ENCODE data around the gene F13A1.

F13A1 gene

DNA sequence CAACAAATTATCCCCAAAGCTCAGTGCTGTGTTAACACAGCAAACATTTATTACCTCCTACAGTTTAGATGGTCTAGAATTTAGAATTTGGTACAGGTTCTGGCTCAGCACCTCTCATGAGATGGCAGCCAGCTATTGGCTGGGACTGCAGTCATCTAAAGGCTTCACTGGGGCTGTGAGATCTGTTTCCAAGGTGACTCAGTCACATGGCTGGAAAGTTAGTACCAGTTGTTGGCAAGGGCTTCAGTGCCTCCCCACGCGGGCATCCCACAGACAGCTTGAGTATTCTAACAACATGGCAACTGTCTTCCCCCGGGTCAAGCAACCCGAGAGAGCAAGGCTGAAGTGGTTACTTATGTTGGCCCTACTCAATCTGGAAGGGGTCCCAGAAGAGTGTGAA lies 44.8 kb upstream of the F13A1 start:
- H3K18ac ChIP-seq (ENCODE audit: low read length) = no peak overlapping the region
- H3K4me1 ChIP-seq (ENCODE audit: control insufficient read depth in 1 of 2, insufficient read depth in 2 of 2, low read length in 2 of 2) = no peaks in the 10 kb centered on the region
- H2BK12ac ChIP-seq (ENCODE audit: low read length) = no peak overlapping the region
- H3K9ac ChIP-seq (ENCODE audit: low read length) = no peak overlapping the region
- H3K36me3 ChIP-seq (ENCODE audit: control insufficient read depth in 1 of 2, insufficient read depth in 2 of 2, low read length in 2 of 2) = no peaks in the 10 kb centered on the region
- no peak overlapping the region for H3K4ac ChIP-seq (ENCODE audit: low read depth, low read length)
- no peaks in the 10 kb centered on the region for H3K79me1 ChIP-seq (ENCODE audit: low read length)
- H2BK5ac ChIP-seq (ENCODE audit: low read depth, low read length, poor library complexity) = no peak overlapping the region
- WGBS (ENCODE audit: extremely low coverage, insufficient coverage, insufficient read length) = no CpG with 5 or more reads among the region's 4 CpGs
- H3K27ac ChIP-seq (ENCODE audit: low read depth, low read length) = no peak overlapping the region
- no peaks in the 10 kb centered on the region for H3K27me3 ChIP-seq (ENCODE audit: insufficient read depth, low read length)
- H3K79me2 ChIP-seq (ENCODE audit: control insufficient read depth, insufficient read depth, low read length, poor library complexity) = no peaks in the 10 kb centered on the region
- no peak overlapping the region for H2AFZ ChIP-seq (ENCODE audit: insufficient read depth, low read length, poor library complexity)
- H3K4me2 ChIP-seq (ENCODE audit: low read length) = no peak overlapping the region
- H2BK120ac ChIP-seq (ENCODE audit: insufficient read depth, low read length, poor library complexity) = no peak overlapping the region
- no peak overlapping the region for H3K23ac ChIP-seq (ENCODE audit: low read length)
- H3K4me3 ChIP-seq (ENCODE audit: low read depth, low read length) = no peak overlapping the region
- H3K9me3 ChIP-seq (ENCODE audit: insufficient read depth, low read depth, low read length) = peaks cover 3% of the 10 kb centered on the region
- H4K8ac ChIP-seq (ENCODE audit: low read depth, low read length) = no peak overlapping the region
- H4K91ac ChIP-seq (ENCODE audit: low read depth, low read length) = no peak overlapping the region
- no peak overlapping the region for H2AK5ac ChIP-seq (ENCODE audit: low read length)
- DNase-seq = no peak
- no peak overlapping the region for H4K12ac ChIP-seq (ENCODE audit: low read depth, low read length)
- H3K14ac ChIP-seq (ENCODE audit: low read length) = no peak overlapping the region

DNA sequence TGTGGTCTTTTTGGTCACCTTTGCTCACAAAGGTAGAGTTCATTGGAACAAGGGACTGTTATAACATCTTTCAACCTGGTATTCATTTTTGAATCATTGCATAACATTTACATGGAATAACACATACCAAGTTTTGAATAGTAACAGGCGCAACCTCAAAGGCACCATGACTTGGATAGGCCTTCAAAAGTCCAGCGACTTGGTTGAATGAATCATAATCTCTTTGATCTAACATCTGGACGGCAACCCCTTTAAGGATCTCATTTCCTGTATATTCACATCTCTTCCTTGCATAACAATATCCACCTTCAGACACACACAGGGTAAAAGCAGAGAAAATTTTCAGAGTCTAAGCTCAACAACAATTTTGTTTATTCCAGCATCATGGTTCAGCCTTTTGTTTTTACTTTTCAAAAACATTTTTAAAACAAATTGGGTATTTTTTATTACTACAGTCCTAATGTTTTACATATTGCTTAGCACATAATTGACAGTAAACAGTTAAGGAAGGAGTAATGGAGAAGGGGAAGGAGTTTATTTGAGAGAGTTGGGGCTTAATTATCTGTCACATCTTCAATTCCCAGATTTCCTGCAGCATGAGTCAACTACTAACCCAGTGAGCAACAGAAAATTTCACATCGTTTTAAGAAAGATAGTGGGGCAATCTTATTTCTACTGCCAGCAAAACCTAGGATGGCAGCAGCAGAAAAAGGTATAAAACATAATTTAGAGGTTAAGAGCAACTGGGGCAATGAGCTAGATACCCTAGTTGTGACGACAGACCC lies 41.8 kb upstream of the F13A1 start:
- peaks cover 3% of the 10 kb centered on the region for H3K9me3 ChIP-seq (ENCODE audit: insufficient read depth, low read depth, low read length)
- H3K18ac ChIP-seq (ENCODE audit: low read length) = no peak overlapping the region
- H4K12ac ChIP-seq (ENCODE audit: low read depth, low read length) = no peak overlapping the region
- no peak overlapping the region for H2BK12ac ChIP-seq (ENCODE audit: low read length)
- H3K79me1 ChIP-seq (ENCODE audit: low read length) = no peaks in the 10 kb centered on the region
- H2AFZ ChIP-seq (ENCODE audit: insufficient read depth, low read length, poor library complexity) = no peak overlapping the region
- H2BK120ac ChIP-seq (ENCODE audit: insufficient read depth, low read length, poor library complexity) = no peak overlapping the region
- no CpG with 5 or more reads among the region's 5 CpGs for WGBS (ENCODE audit: extremely low coverage, insufficient coverage, insufficient read length)
- H3K4ac ChIP-seq (ENCODE audit: low read depth, low read length) = no peak overlapping the region
- no peak overlapping the region for H2AK5ac ChIP-seq (ENCODE audit: low read length)
- no peak overlapping the region for H3K14ac ChIP-seq (ENCODE audit: low read length)
- no peaks in the 10 kb centered on the region for H3K79me2 ChIP-seq (ENCODE audit: control insufficient read depth, insufficient read depth, low read length, poor library complexity)
- no peak overlapping the region for H3K27ac ChIP-seq (ENCODE audit: low read depth, low read length)
- no peak overlapping the region for H2BK5ac ChIP-seq (ENCODE audit: low read depth, low read length, poor library complexity)
- H4K91ac ChIP-seq (ENCODE audit: low read depth, low read length) = no peak overlapping the region
- no peak overlapping the region for H3K23ac ChIP-seq (ENCODE audit: low read length)
- no peaks in the 10 kb centered on the region for H3K4me1 ChIP-seq (ENCODE audit: control insufficient read depth in 1 of 2, insufficient read depth in 2 of 2, low read length in 2 of 2)
- no peak overlapping the region for H3K9ac ChIP-seq (ENCODE audit: low read length)
- H3K4me3 ChIP-seq (ENCODE audit: low read depth, low read length) = no peak overlapping the region
- no peaks in the 10 kb centered on the region for H3K36me3 ChIP-seq (ENCODE audit: control insufficient read depth in 1 of 2, insufficient read depth in 2 of 2, low read length in 2 of 2)
- DNase-seq = peak in 1 of 2 donors; percentile 2
- no peak overlapping the region for H4K8ac ChIP-seq (ENCODE audit: low read depth, low read length)
- H3K27me3 ChIP-seq (ENCODE audit: insufficient read depth, low read length) = no peaks in the 10 kb centered on the region
- no peak overlapping the region for H3K4me2 ChIP-seq (ENCODE audit: low read length)

DNA sequence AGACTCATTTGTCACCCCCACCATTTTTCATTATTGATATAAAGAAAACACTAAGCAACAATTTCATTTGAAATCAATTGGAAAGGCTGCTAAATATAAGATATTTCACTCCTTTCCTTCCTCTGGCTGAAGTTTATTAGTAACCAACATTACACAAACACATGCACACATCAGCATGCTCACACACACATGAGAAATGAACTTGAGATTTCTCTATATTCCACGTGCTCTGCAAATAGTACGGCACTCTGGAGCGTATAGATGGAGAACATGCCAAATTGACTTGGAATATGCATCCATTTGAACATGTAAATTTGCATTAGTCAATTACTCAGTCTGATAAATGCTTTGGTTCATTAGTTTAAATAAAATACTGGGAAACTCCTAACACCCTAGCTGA lies 37.1 kb upstream of the F13A1 start:
- H2BK120ac ChIP-seq (ENCODE audit: insufficient read depth, low read length, poor library complexity) = no peak overlapping the region
- no peak overlapping the region for H4K91ac ChIP-seq (ENCODE audit: low read depth, low read length)
- no peaks in the 10 kb centered on the region for H3K27me3 ChIP-seq (ENCODE audit: insufficient read depth, low read length)
- H3K36me3 ChIP-seq (ENCODE audit: control insufficient read depth in 1 of 2, insufficient read depth in 2 of 2, low read length in 2 of 2) = no peaks in the 10 kb centered on the region
- H3K23ac ChIP-seq (ENCODE audit: low read length) = no peak overlapping the region
- WGBS (ENCODE audit: extremely low coverage, insufficient coverage, insufficient read length) = no CpG with 5 or more reads among the region's 3 CpGs
- H3K79me1 ChIP-seq (ENCODE audit: low read length) = no peaks in the 10 kb centered on the region
- H2BK12ac ChIP-seq (ENCODE audit: low read length) = no peak overlapping the region
- DNase-seq = no peak
- no peak overlapping the region for H3K4ac ChIP-seq (ENCODE audit: low read depth, low read length)
- H2AK5ac ChIP-seq (ENCODE audit: low read length) = no peak overlapping the region
- no peak overlapping the region for H3K18ac ChIP-seq (ENCODE audit: low read length)
- H2BK5ac ChIP-seq (ENCODE audit: low read depth, low read length, poor library complexity) = no peak overlapping the region
- H3K4me1 ChIP-seq (ENCODE audit: control insufficient read depth in 1 of 2, insufficient read depth in 2 of 2, low read length in 2 of 2) = no peaks in the 10 kb centered on the region
- H3K9ac ChIP-seq (ENCODE audit: low read length) = no peak overlapping the region
- H3K27ac ChIP-seq (ENCODE audit: low read depth, low read length) = no peak overlapping the region
- H4K8ac ChIP-seq (ENCODE audit: low read depth, low read length) = no peak overlapping the region
- no peak overlapping the region for H3K4me2 ChIP-seq (ENCODE audit: low read length)
- H2AFZ ChIP-seq (ENCODE audit: insufficient read depth, low read length, poor library complexity) = no peak overlapping the region
- H3K9me3 ChIP-seq (ENCODE audit: insufficient read depth, low read depth, low read length) = no peaks in the 10 kb centered on the region
- no peaks in the 10 kb centered on the region for H3K79me2 ChIP-seq (ENCODE audit: control insufficient read depth, insufficient read depth, low read length, poor library complexity)
- no peak overlapping the region for H3K14ac ChIP-seq (ENCODE audit: low read length)
- no peak overlapping the region for H4K12ac ChIP-seq (ENCODE audit: low read depth, low read length)
- H3K4me3 ChIP-seq (ENCODE audit: low read depth, low read length) = no peak overlapping the region

DNA sequence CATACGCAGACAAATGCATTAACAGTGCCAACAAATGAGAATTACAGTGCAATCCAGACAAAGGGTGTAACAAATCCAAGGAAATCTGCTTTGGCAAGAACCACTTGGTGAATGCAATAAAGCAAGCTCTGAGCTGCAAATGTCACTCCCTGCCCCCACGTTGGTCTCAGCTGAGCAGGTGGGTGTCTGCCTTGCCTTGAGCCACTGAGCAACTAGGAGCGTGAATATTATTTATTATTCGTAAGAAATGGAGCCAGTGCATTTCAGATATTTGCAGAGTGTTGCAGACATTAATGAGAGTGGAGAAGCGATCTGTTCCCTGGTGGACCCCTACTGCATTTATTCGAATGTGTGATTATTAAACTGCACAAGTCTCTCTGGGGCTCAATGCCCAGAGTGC lies 36.6 kb upstream of the F13A1 start:
- Histone ChIP-seq H3K9ac (ENCODE audit: low read length) (no peak overlapping the region), H3K79me2 (ENCODE audit: control insufficient read depth, insufficient read depth, low read length, poor library complexity) (no peaks in the 10 kb centered on the region), H3K9me3 (ENCODE audit: insufficient read depth, low read depth, low read length) (no peaks in the 10 kb centered on the region), H3K36me3 (ENCODE audit: control insufficient read depth in 1 of 2, insufficient read depth in 2 of 2, low read length in 2 of 2) (no peaks in the 10 kb centered on the region), H3K4me1 (ENCODE audit: control insufficient read depth in 1 of 2, insufficient read depth in 2 of 2, low read length in 2 of 2) (no peaks in the 10 kb centered on the region), H4K12ac (ENCODE audit: low read depth, low read length) (no peak overlapping the region), H3K18ac (ENCODE audit: low read length) (no peak overlapping the region), H3K79me1 (ENCODE audit: low read length) (no peaks in the 10 kb centered on the region), H3K27ac (ENCODE audit: low read depth, low read length) (no peak overlapping the region), H2BK12ac (ENCODE audit: low read length) (no peak overlapping the region), H2BK120ac (ENCODE audit: insufficient read depth, low read length, poor library complexity) (no peak overlapping the region), H3K4me2 (ENCODE audit: low read length) (no peak overlapping the region), H3K14ac (ENCODE audit: low read length) (no peak overlapping the region), H3K4me3 (ENCODE audit: low read depth, low read length) (no peak overlapping the region), H2AFZ (ENCODE audit: insufficient read depth, low read length, poor library complexity) (no peak overlapping the region), H3K23ac (ENCODE audit: low read length) (no peak overlapping the region), H3K4ac (ENCODE audit: low read depth, low read length) (no peak overlapping the region), H3K27me3 (ENCODE audit: insufficient read depth, low read length) (no peaks in the 10 kb centered on the region), H4K91ac (ENCODE audit: low read depth, low read length) (no peak overlapping the region), H2AK5ac (ENCODE audit: low read length) (no peak overlapping the region), H2BK5ac (ENCODE audit: low read depth, low read length, poor library complexity) (no peak overlapping the region), H4K8ac (ENCODE audit: low read depth, low read length) (no peak overlapping the region)
- no peak for DNase-seq
- WGBS (ENCODE audit: extremely low coverage, insufficient coverage, insufficient read length) = no CpG with 5 or more reads among the region's 6 CpGs

All from trophoblast cell (in vitro differentiated cells and primary cell).